ENCODE measurements around the gene RPS2. TPM values are rescaled to one million over a fixed set of nuclear protein-coding genes. Genes with fewer than 3 reads are reported as not detected.

RPS2 gene
- total and polyA plus RNA-seq, 2 donors (not counting 1 experiment from before 2014, with no cell fraction given) = 3,261 to 6,138 TPM

DNA sequence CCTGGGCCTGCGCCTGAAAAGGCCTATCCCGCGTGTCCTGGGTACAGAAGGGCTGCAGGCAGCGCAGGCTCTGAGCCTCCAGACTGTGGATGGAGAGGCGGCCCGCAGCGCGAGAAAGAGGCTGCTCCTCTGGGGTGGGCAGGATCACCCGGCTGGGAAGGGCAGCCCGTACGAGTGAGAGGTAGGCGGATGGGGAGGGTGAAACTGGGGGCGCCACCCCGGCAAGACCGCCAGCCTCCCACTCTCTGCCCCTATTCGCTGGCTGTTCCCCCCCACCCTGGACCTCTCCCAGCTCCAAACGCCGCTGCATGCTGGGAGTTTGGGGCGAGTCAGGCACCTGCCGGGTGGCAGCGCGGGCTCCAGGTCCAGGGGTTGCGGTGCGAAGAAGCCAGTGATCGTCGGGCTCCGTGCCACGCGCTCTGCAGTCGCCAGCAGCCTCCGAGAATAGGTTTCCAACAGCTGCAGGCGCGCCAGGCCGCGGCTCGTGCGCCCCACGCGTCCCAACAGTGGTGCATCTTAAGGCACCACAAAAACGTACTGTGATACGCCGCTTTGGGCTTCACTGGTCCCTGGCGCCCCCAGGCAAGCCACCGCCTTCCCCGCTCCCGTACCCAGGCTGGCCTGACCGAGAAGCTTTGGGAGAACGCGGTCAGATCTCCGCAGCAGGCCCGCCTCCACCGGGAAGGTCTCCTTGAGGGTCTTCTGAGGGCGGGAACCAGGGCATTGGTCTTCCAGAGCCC lies 15.6 kb upstream of the RPS2 start:
- H3K4me3 ChIP-seq (ENCODE audit: control extremely low read depth in 1 of 5, extremely low read depth in 1 of 5, insufficient read depth in 1 of 5, low read depth in 2 of 5, low read length in 4 of 5) = no peak overlapping the region
- peaks cover 16 to 32% of the 10 kb centered on the region in 2 donors for H3K4me1 ChIP-seq (ENCODE audit: control insufficient read depth in 2 of 2, insufficient read depth in 2 of 2, low read length in 2 of 2)
- Mint-ChIP-seq H3K9me3 (ENCODE audit: insufficient read depth) (no peaks in the 10 kb centered on the region), H3K4me1 (peaks cover 18% of the 10 kb centered on the region), H3K27ac (no peak overlapping the region), H3K27me3 (peaks cover 6% of the 10 kb centered on the region), H3K4me3 (no peak overlapping the region)
- POLR2A ChIA-PET = no interaction called here
- H3K9ac ChIP-seq (ENCODE audit: low read length) = no peak overlapping the region
- no peak for DNase-seq
- no peak overlapping the region for H2AFZ ChIP-seq (ENCODE audit: insufficient read depth, low read depth, low read length, poor library complexity, severe bottlenecking)
- 8% methylated on average over 45 of the region's 53 CpGs for WGBS (ENCODE audit: insufficient coverage)
- H3K4me2 ChIP-seq (replicated peaks; ENCODE audit: low read depth, low read length, poor library complexity, severe bottlenecking) = no peak overlapping the region
- TF ChIP-seq, protein P1, sequence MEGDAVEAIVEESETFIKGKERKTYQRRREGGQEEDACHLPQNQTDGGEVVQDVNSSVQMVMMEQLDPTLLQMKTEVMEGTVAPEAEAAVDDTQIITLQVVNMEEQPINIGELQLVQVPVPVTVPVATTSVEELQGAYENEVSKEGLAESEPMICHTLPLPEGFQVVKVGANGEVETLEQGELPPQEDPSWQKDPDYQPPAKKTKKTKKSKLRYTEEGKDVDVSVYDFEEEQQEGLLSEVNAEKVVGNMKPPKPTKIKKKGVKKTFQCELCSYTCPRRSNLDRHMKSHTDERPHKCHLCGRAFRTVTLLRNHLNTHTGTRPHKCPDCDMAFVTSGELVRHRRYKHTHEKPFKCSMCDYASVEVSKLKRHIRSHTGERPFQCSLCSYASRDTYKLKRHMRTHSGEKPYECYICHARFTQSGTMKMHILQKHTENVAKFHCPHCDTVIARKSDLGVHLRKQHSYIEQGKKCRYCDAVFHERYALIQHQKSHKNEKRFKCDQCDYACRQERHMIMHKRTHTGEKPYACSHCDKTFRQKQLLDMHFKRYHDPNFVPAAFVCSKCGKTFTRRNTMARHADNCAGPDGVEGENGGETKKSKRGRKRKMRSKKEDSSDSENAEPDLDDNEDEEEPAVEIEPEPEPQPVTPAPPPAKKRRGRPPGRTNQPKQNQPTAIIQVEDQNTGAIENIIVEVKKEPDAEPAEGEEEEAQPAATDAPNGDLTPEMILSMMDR (IDR thresholded peaks at IDR 0.05) = no peak
- no peak for TF ChIP-seq EZH2 (IDR thresholded peaks at IDR 0.05; ENCODE audit: borderline replicate concordance, insufficient read depth, low read depth, low read length, poor library complexity, severe bottlenecking)
- CTCF ChIA-PET = interaction anchor here (0.7 kb wide), 1 partner anchor 9 kb away, joined by 3 read pairs; the partner anchor contains the start of gene TBL3
- intact Hi-C loops (cut with micrococcal nuclease) = no loop called here
- peaks cover 0 to 32% of the 10 kb centered on the region in 2 experiments for H3K36me3 ChIP-seq (replicated peaks in 1 of 2; ENCODE audit: control extremely low read depth in 1 of 2, control insufficient read depth in 1 of 2, extremely low read depth in 1 of 2, insufficient read depth in 2 of 2, low read length in 1 of 2)
- no peak overlapping the region for H3K27ac ChIP-seq (ENCODE audit: low read length in 2 of 2)
- H3K79me2 ChIP-seq (ENCODE audit: control insufficient read depth, insufficient read depth, low read length) = peaks cover under 1% of the 10 kb centered on the region
- peaks cover 0 to 65% (median 20%) of the 10 kb centered on the region in 4 experiments for H3K27me3 ChIP-seq (replicated peaks in 1 of 4; ENCODE audit: control extremely low read depth in 1 of 4, control insufficient read depth in 3 of 4, insufficient read depth in 4 of 4, low read length in 3 of 4)
- no peak for ATAC-seq (ENCODE audit: low read depth)
- peaks cover 0 to 4% (median 0%) of the 10 kb centered on the region in 3 donors for H3K9me3 ChIP-seq (ENCODE audit: control extremely low read depth in 1 of 3, control insufficient read depth in 2 of 3, insufficient read depth in 1 of 3, low read length in 2 of 3)
- H4K20me1 ChIP-seq (ENCODE audit: control insufficient read depth, insufficient read depth, low read length, poor library complexity, severe bottlenecking) = peaks cover 20% of the 10 kb centered on the region
